ENCODE measurements around the gene BICC1. TPM values are rescaled to one million over a fixed set of nuclear protein-coding genes. Genes with fewer than 3 reads are reported as not detected.

Gene BICC1
- total RNA-seq, 1 experiment from 2014 or later, result 0.57 TPM

GRCh38 chr10:58743466-58744115, 230.9 kb downstream of the BICC1 start:
- Histone ChIP-seq H4K8ac (replicated peaks; ENCODE audit: insufficient read length, low read depth, low read length) (no peak overlapping the region), H2BK12ac (ENCODE audit: insufficient read length, low read depth, low read length) (no peak overlapping the region), H4K91ac (ENCODE audit: insufficient read length, low read depth, low read length) (no peak overlapping the region), H3K23me2 (ENCODE audit: insufficient read length, low read depth, low read length, poor library complexity, severe bottlenecking) (no peaks in the 10 kb centered on the region), H3K27ac (ENCODE audit: insufficient read length, low read depth, low read length) (no peak overlapping the region), H4K20me1 (ENCODE audit: control insufficient read depth, insufficient read depth, insufficient read length) (no peaks in the 10 kb centered on the region), H3K18ac (ENCODE audit: insufficient read length, low read depth, low read length) (no peak overlapping the region), H2BK5ac (ENCODE audit: insufficient read length, low read length) (no peak overlapping the region), H2AFZ (ENCODE audit: low read length) (no peak overlapping the region), H2BK120ac (ENCODE audit: low read depth, low read length, poor library complexity, severe bottlenecking) (no peak overlapping the region), H3K9me3 (ENCODE audit: control insufficient read depth, low read depth, low read length) (no peaks in the 10 kb centered on the region), H4K5ac (ENCODE audit: insufficient read length, low read depth, low read length) (no peak overlapping the region), H3T11ph (ENCODE audit: low read length) (no peak overlapping the region), H3K4me2 (ENCODE audit: insufficient read depth, insufficient read length, low read length) (no peak overlapping the region), H2BK15ac (ENCODE audit: low read depth, low read length) (no peak overlapping the region), H3K4me1 (ENCODE audit: insufficient read depth, low read length) (peaks cover 3% of the 10 kb centered on the region; the same call in 1 of the 2 replicates), H2BK20ac (ENCODE audit: low read depth, low read length, poor library complexity, severe bottlenecking) (no peak overlapping the region), H3K79me2 (ENCODE audit: insufficient read depth, low read length) (no peaks in the 10 kb centered on the region), H3K14ac (ENCODE audit: insufficient read depth, low read length) (no peak overlapping the region), H2AK5ac (ENCODE audit: insufficient read length, low read length) (no peak overlapping the region), H3K9ac (ENCODE audit: extremely low read depth, insufficient read length, low read length) (no peak overlapping the region), H3K23ac (ENCODE audit: insufficient read length, low read depth, low read length) (no peak overlapping the region), H3K56ac (ENCODE audit: insufficient read length, low read depth, low read length) (no peak overlapping the region), H3K27me3 (ENCODE audit: insufficient read depth, low read length) (no peaks in the 10 kb centered on the region), H3K4ac (ENCODE audit: low read depth, low read length) (no peak overlapping the region), H3K79me1 (ENCODE audit: insufficient read depth, low read depth, low read length, poor library complexity, severe bottlenecking) (no peaks in the 10 kb centered on the region)
- no peak for TF ChIP-seq CTCF (conservative IDR thresholded peaks at IDR 0.05)
- Mint-ChIP-seq H3K4me3 (no peak overlapping the region), H3K4me1 (peaks cover 10 to 12% of the 10 kb centered on the region in 2 experiments), H3K9me3 (no peaks in the 10 kb centered on the region), H3K27me3 (ENCODE audit: low read depth) (no peaks in the 10 kb centered on the region), H3K36me3 (ENCODE audit: insufficient read depth in 1 of 3, low read depth in 3 of 3) (no peaks in the 10 kb centered on the region), H3K27ac (peak overlapping the region in 1 of 3 experiments; percentile 87; a peak in 2 of 7 replicates)
- DNase-seq, result no peak
- WGBS (ENCODE audit: extremely low coverage, insufficient read length, low lambda C conversion rate), result no CpG with 5 or more reads among the region's 3 CpGs

Measured in H9 (cell line).